Measurements from ENCODE around the gene CIBAR2.

DNA sequence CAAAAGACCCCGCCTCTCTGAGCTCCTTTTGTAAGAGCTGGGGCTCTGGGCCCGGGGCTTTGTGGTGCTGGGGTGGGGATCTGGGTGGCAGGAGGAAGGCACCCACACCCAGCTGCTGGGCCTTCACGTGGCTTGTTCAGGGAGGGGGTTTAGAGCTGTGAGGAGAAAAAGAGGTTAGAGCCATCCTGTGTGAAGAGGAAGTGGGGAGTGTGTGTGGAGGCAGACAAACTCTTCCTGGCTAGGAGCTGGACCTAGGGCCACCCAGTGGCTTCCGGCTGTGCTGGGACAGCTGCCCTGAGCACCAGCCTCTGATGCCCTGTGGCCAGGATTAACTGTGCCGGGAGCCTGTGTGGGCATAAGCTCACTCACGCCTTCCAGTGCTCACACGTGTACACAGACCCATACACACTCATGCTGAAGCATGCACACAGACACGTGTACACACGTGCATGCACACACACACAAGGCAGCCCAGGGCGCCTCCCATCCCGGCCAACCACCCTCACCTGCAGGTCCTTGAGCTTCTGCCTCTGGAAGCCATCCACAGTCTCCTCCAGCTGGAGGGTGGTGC lies 7.4 kb downstream of the CIBAR2 start:
- TF ChIP-seq CAMTA2 (CRISPR knock-in tag; conservative IDR thresholded peaks at IDR 0.05) (no peak), POLR2A (conservative IDR thresholded peaks at IDR 0.05) (no peak), FOXJ3 (CRISPR knock-in tag; IDR thresholded peaks at IDR 0.05) (no peak), SMAD4 (CRISPR knock-in tag; conservative IDR thresholded peaks at IDR 0.05) (no peak), ZNF253 (CRISPR knock-in tag; conservative IDR thresholded peaks at IDR 0.05) (no peak), EZH2 (IDR thresholded peaks at IDR 0.05; ENCODE audit: borderline replicate concordance, low read depth, low read length) (no peak), EP300 (IDR thresholded peaks at IDR 0.05; ENCODE audit: low read length) (no peak)
- TF ChIP-seq, protein P1, sequence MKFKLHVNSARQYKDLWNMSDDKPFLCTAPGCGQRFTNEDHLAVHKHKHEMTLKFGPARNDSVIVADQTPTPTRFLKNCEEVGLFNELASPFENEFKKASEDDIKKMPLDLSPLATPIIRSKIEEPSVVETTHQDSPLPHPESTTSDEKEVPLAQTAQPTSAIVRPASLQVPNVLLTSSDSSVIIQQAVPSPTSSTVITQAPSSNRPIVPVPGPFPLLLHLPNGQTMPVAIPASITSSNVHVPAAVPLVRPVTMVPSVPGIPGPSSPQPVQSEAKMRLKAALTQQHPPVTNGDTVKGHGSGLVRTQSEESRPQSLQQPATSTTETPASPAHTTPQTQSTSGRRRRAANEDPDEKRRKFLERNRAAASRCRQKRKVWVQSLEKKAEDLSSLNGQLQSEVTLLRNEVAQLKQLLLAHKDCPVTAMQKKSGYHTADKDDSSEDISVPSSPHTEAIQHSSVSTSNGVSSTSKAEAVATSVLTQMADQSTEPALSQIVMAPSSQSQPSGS (CRISPR knock-in tag; IDR thresholded peaks at IDR 0.05), result no peak
- TF ChIP-seq, protein P2, sequence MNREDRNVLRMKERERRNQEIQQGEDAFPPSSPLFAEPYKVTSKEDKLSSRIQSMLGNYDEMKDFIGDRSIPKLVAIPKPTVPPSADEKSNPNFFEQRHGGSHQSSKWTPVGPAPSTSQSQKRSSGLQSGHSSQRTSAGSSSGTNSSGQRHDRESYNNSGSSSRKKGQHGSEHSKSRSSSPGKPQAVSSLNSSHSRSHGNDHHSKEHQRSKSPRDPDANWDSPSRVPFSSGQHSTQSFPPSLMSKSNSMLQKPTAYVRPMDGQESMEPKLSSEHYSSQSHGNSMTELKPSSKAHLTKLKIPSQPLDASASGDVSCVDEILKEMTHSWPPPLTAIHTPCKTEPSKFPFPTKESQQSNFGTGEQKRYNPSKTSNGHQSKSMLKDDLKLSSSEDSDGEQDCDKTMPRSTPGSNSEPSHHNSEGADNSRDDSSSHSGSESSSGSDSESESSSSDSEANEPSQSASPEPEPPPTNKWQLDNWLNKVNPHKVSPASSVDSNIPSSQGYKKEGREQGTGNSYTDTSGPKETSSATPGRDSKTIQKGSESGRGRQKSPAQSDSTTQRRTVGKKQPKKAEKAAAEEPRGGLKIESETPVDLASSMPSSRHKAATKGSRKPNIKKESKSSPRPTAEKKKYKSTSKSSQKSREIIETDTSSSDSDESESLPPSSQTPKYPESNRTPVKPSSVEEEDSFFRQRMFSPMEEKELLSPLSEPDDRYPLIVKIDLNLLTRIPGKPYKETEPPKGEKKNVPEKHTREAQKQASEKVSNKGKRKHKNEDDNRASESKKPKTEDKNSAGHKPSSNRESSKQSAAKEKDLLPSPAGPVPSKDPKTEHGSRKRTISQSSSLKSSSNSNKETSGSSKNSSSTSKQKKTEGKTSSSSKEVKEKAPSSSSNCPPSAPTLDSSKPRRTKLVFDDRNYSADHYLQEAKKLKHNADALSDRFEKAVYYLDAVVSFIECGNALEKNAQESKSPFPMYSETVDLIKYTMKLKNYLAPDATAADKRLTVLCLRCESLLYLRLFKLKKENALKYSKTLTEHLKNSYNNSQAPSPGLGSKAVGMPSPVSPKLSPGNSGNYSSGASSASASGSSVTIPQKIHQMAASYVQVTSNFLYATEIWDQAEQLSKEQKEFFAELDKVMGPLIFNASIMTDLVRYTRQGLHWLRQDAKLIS (CRISPR knock-in tag; IDR thresholded peaks at IDR 0.05), result no peak
- TF ChIP-seq, protein P3, sequence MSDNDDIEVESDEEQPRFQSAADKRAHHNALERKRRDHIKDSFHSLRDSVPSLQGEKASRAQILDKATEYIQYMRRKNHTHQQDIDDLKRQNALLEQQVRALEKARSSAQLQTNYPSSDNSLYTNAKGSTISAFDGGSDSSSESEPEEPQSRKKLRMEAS (CRISPR knock-in tag; IDR thresholded peaks at IDR 0.05), result peak; percentile 25; the same call in 1 of the 2 replicates

Data from K562 (cell line).